Skin of body (tissue), 2 donors: Measurements from ENCODE around the gene ORM1. TPM values are rescaled to one million over a fixed set of nuclear protein-coding genes. Genes with fewer than 3 reads are reported as not detected.

Experiments
- DNase-seq: peaks from one replicate; lab custom pipeline; 2025; lab: John Stamatoyannopoulos, UW
- total RNA-seq: library from RNA; depleted of rRNA; stranded (reverse); fragments of >200 nt; gene quantifications from one replicate; pipeline ENCODE4 v1.2.3, GENCODE V29; 2014

The ORM1 gene
- total RNA-seq, 1 donor from 2014 or later: 4.8 TPM

GRCh38 chr9:114341152-114341830 is 18.4 kb downstream of the ORM1 start:
- no peak for DNase-seq

- DNase-seq: no peak
Observed at GRCh38 chr9:114341991-114342390, 19.1 kb downstream of the ORM1 start.

- DNase-seq: no peak
Observed at GRCh38 chr9:114342755-114343440, 20.0 kb downstream of the ORM1 start.

- DNase-seq: no peak
Observed at GRCh38 chr9:114343471-114344187, 20.7 kb downstream of the ORM1 start.

- DNase-seq: no peak
Observed at GRCh38 chr9:114344188-114344566, 21.3 kb downstream of the ORM1 start.

- DNase-seq: no peak
Observed at GRCh38 chr9:114344692-114345091, 21.8 kb downstream of the ORM1 start.

GRCh38 chr9:114345493-114346065 is 22.7 kb downstream of the ORM1 start:
- DNase-seq: no peak

GRCh38 chr9:114346146-114346545 is 23.2 kb downstream of the ORM1 start:
- DNase-seq: no peak

- DNase-seq: no peak
Observed at GRCh38 chr9:114347675-114348074, 24.8 kb downstream of the ORM1 start.

- no peak for DNase-seq
Observed at GRCh38 chr9:114348261-114348905, 25.5 kb downstream of the ORM1 start.

GRCh38 chr9:114348906-114349482 is 26.1 kb downstream of the ORM1 start:
- DNase-seq: no peak

- no peak for DNase-seq
Observed at GRCh38 chr9:114349713-114350480, 27.0 kb downstream of the ORM1 start.

GRCh38 chr9:114350636-114351401 is 27.9 kb downstream of the ORM1 start:
- DNase-seq: no peak

- no peak for DNase-seq
Observed at GRCh38 chr9:114351932-114352331, 29.0 kb downstream of the ORM1 start.

- DNase-seq: no peak
Observed at GRCh38 chr9:114355821-114356220, 32.9 kb downstream of the ORM1 start.

- DNase-seq: no peak
Observed at GRCh38 chr9:114356792-114357191, 33.9 kb downstream of the ORM1 start.

- no peak for DNase-seq
Observed at GRCh38 chr9:114357360-114357759, 34.5 kb downstream of the ORM1 start.

GRCh38 chr9:114357911-114358328 is 35.0 kb downstream of the ORM1 start:
- no peak for DNase-seq

- DNase-seq: no peak
Observed at GRCh38 chr9:114359801-114360200, 36.9 kb downstream of the ORM1 start.

GRCh38 chr9:114361542-114361941 is 38.6 kb downstream of the ORM1 start:
- DNase-seq: no peak
